ENCODE data around the gene RBM33.
"Not testable (repeated sequence)": the region's sequence is repeated elsewhere in the genome, so short reads cannot be mapped to it uniquely, and the experiment has no call there.

RBM33 gene, protein sequence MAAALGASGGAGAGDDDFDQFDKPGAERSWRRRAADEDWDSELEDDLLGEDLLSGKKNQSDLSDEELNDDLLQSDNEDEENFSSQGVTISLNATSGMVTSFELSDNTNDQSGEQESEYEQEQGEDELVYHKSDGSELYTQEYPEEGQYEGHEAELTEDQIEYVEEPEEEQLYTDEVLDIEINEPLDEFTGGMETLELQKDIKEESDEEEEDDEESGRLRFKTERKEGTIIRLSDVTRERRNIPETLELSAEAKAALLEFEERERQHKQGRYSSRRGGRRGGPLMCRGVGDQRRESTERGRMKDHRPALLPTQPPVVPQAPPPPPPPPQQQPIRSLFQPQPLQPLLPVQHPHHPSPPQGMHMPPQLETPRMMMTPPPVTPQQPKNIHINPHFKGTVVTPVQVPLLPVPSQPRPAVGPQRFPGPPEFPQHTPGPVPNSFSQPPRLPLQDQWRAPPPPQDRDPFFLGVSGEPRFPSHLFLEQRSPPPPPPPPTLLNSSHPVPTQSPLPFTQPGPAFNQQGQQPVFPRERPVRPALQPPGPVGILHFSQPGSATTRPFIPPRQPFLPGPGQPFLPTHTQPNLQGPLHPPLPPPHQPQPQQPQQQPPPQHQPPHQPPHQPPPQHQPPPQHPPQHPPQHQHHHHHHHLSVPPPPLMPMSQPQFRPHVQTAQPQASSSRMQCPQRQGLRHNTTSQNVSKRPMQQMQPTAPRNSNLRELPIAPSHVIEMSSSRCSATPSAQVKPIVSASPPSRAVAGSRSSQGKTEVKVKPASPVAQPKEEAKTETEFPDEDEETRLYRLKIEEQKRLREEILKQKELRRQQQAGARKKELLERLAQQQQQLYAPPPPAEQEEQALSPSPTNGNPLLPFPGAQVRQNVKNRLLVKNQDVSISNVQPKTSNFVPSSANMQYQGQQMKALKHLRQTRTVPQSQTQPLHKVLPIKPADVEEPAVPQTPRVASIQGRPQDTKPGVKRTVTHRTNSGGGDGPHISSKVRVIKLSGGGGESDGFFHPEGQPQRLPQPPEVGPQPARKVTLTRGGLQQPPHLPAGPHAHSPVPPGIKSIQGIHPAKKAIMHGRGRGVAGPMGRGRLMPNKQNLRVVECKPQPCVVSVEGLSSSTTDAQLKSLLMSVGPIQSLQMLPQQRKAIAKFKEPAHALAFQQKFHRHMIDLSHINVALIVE

DNA sequence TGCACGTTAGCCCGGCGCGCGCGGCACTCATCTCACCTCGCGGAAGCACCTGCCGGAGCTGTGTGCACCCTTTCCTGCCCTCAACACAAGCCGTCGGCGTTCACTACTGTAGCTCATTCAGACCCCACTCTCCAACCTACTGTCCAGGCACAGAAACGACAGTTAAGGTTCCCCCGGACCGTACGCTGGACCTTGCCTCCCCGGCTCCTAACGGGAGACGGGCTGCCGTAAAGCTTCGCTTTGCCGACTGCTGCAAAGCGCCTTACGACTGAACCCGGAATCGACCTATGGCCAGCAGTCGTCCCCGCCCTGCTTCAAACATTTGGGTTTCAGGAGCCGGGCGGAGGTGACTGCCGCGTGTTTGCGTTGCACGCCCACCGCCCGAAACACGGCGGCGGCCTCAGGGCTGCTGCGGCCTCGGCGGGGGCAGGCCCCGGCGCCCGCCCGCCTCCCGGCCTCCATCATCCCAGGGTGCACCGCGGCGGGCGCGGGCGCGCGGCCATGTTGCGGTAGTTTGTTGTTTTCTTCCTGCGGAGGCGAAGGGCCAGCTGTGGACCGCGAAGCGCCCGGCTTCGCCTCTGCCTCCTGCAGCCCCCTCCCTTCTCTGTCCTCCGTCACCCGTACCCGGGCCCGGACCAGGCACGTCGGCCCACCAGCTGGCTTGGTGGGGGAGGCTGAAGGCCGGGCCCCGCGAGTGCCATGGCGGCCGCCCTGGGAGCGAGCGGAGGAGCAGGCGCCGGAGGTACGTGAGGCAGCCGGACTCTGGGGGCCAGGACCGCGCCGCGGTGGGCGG lies at the start of gene RBM33:
TSS of gene RBM33 (plus strand) at position 484 of the 793 bp plus-strand sequence. CDS start at position 700, 216 bp downstream.
- DNase-seq: peak; percentile 70

DNA sequence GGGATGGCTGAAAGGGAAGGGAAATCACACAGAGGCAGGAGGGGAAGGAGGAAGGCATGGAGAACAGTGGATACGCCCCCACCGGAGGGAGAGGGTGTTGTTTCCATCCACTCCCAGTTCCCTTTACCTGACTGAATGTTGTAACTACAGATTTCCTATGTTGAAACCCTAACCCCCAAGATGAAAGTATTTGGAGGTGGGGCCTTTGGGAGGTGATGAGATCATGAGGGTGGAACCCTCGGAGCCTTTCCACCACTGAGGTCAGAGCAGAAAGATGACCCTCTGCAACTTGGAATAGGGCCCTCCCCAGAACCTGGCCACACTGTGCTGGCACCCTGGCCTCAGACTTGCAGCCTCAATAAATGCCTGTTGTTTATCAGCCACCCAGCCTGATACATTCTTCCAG lies 49.5 kb upstream of the RBM33 start:
- DNase-seq: no peak

DNA sequence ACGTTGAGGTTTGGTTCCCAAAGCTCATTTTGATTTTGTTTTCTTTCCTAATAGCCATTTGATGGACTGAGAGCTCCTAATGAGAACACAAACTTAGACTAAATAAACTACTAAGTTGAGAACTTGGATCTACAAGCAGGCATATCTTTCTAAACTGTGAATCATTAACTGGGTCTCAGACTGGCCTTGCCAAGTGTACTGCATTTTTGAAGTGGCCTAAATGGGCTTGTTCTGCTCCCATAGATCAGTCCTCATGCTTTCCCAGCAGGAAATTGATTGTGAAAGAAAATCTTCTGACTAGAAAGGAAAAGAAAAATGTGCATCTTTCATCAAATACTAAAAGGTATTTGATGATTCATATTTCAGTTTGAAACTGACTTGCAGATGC lies 46.7 kb upstream of the RBM33 start:
- no peak for DNase-seq

DNA sequence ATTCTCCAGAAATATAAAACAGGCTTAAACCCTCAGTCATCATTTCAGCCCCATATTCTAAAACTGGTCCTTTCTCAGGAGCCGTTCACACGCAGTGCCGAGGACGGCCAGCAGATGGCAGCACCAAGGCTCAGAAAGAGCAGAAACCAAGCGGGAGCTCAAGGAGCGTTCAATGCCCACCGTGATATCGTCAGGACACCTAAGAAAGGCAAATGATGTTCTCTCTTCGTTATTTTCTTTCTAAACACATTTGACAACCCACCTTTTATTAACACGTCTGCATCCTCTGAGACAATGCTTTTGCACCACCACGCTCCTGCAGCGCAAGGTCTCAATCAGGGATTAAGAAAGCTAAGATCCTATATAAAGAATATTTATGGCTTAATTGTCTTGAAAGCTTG lies 45.7 kb upstream of the RBM33 start:
- DNase-seq: peak; percentile 69

DNA sequence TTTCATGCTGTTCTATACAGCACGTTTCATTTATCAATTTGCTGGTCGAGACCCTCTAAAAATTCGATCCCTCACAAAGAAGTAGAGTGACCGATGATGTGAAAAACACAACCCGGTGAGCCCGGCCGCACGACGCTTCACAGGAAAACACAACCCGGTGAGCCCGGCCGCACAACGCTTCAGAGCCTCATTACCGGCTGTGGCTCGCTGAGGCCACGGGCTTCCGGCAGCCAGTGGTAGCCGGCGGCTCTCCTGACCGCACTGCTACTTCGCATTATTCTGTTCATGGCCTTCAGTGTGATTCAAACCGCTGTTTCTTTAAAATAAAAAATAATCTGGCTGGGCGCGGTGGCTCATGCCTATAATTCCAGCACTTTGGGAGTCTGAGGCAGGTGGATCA lies 42.3 kb upstream of the RBM33 start:
- DNase-seq: no peak

DNA sequence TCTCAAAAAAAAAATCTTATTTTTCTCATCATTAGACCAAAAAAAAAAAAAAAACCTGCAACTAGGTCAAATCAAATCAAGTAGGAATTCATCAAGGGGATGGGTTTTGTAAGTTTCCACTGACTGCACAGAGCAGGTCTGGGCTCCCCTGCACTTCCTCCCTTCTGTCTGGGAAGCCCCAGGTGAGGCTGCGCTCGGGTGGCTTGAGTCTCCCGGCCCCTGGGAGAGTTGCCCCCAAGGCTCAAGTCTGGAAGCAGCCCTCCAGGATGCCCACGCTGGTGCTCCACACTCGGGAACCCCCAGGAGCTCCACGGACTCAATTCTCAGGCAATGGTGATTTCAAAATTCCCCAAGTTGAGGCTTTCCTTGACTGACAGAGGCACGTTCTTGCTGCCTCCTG lies 41.7 kb upstream of the RBM33 start:
- no peak for DNase-seq

DNA sequence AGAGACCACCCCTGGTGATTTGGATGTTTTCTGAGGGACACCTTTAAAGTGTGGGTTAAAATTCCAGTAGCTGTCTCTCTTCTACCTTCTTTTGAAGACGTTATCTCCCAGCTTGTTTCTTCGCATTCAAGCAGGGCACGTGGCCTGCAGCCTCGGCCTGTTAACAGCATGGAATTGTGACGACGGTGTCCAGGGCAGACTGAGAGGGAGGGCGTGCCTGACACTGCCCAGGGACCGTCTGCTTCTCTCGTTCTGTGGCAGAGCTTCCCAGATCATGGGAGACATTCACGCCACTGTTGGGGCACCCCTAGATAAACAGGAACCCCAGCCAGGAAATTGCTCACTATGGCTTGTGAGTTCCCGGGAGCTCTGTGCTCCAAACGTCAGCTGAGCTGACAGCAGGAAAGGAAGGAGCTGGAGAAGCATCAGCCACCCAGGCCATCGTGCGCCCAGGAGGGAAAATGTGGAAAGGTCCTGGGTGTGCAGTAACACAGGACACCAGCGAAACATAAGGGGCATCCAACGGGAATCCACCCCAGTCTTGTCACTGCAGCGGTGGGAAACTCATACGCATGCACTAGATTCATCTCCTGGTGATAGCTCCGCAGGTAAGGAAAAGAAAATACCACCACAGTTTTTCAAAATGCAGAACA lies 41.1 kb upstream of the RBM33 start:
- no peak for DNase-seq

DNA sequence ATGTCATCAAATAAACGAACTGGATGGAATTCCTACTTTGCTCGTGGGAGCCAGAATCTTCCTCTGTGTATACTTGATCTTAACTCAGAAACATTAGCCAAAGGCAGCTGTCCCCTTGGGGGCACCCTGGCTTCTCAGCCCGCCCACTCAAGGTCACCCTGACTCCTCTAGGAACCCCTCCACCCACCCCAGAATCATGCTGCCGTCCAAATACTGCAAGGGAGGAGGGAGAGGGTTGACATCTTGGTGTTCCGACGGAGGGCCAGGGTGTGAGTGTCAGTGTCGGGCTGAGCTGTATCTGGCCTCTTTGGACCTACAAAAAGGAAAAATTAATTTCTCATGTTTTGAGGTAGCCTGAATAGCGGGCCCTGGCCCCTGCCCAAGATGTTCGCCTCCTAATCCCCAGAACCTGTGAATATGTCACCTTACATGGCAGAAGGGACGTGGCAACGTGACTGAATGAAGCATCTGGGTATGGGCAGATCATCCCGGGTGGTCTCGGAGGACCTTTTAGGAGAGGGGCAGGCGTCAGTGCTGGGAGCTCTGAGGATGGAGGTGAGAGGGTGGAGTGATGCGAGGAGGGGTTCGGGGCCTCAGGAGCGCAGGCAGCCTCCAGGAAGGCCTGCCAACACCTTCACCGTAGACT lies 40.5 kb upstream of the RBM33 start:
- DNase-seq: no peak

- DNase-seq: no peak
These were observed 39.9 kb upstream of the RBM33 start for GRCh38 chr7:155604504-155604997.

DNA sequence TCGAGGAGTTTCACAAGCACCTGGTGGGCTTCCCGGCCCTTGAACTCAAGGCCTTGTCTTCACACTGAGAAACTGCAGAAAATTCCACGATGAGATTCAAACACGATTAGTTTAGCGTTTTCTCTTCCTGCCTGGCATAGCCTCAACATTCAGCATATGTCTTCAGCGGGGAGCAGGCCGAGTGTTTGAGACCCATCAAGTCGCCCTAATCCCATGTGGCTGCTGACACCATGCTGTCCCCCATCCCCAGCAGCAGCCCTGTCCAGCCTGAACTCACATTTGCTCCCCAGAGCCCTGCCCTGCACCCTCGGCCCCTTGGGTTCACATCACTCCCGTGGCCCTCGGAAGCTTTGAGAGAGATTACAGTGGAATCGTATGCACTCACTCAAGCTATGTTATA lies 35.3 kb upstream of the RBM33 start:
- no peak for DNase-seq

DNA sequence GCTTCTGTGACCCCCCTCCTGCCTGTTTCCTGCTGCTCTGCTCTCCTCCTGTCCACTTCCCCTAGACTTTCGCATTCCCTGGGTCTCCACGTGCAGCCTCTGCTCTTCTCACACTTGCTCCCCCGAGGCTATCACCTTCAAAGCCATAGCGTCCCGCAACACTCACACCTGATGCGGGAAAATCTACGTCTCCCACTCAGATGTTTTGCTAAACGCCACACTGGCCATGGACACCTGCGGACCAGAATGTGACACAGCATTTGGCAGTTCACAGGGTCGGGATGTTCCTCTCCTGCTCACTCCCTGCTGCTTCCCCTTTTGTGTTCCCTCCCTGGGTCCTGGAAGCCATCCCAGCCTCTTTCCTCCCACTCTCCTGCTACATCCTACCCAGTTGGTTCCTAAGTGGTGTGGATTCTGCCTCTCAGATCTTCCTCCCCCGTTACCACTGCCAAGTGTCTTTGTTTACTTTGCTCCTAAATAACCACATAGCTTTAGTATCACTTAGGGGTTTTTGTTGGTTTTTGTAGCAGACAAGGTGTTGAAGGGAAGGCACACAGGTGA lies 33.7 kb upstream of the RBM33 start:
- DNase-seq: no peak

- DNase-seq: no peak
These were observed 32.5 kb upstream of the RBM33 start for GRCh38 chr7:155611808-155612447.

GRCh38 chr7:155612658-155613057 lies 31.8 kb upstream of the RBM33 start:
- no peak for DNase-seq

DNA sequence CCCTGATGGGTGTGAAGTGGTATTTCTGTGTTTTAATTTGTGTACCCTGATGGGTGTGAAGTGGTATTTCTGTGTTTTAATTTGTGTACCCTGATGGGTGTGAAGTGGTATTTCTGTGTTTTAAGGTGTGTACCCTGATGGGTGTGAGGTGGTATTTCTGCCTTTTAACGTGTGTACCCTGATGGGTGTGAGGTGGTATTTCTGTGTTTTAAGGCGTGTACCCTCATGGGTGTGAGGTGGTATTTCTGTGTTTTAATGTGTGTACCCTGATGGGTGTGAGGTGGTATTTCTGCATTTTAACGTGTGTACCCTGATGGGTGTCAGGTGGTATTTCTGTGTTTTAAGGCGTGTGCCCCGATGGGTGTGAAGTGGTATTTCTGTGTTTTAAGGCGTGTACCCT lies 29.4 kb upstream of the RBM33 start:
- not testable (repeated sequence) for DNase-seq

GRCh38 chr7:155618708-155619633 lies 25.5 kb upstream of the RBM33 start:
- no peak for DNase-seq

- DNase-seq: no peak
These were observed 24.7 kb upstream of the RBM33 start for GRCh38 chr7:155619634-155620271.

GRCh38 chr7:155620497-155620896 lies 24.0 kb upstream of the RBM33 start:
- DNase-seq: no peak

DNA sequence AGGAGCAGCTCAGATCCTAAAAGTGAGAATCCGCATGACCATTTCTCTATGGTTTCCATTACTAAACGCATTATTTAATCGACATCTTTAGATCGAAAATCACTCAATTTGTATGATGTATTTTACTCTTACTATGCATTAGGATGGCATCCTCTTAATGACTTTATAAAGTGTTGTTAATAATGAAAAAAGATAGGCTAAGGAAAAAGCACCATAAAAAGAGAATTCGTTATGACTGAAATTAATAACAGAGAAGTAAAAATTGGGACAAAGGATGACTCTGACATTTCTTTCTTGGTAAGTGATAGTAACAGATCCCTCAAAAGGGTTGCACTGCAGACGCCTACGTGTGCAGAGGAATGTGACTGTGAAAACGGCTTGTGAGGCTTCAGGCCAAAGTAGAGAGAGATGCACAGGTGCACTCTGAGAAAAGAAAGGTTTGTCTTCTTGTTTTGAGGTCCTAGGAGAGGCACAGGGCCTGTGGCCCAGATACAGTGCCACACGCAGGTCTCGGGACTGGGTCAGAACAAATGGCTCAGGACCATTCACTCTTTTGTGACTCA lies 23.0 kb upstream of the RBM33 start:
- no peak for DNase-seq
